ENCODE results near the gene MRPL55. TPM values are rescaled to one million over a fixed set of nuclear protein-coding genes. Genes with fewer than 3 reads are reported as not detected.
A peak's percentile ranks its signal among the peaks of the same experiment; 100 is the strongest.

The MRPL55 gene
- total RNA-seq, 1 experiment from 2014 or later: 85.4 TPM

DNA sequence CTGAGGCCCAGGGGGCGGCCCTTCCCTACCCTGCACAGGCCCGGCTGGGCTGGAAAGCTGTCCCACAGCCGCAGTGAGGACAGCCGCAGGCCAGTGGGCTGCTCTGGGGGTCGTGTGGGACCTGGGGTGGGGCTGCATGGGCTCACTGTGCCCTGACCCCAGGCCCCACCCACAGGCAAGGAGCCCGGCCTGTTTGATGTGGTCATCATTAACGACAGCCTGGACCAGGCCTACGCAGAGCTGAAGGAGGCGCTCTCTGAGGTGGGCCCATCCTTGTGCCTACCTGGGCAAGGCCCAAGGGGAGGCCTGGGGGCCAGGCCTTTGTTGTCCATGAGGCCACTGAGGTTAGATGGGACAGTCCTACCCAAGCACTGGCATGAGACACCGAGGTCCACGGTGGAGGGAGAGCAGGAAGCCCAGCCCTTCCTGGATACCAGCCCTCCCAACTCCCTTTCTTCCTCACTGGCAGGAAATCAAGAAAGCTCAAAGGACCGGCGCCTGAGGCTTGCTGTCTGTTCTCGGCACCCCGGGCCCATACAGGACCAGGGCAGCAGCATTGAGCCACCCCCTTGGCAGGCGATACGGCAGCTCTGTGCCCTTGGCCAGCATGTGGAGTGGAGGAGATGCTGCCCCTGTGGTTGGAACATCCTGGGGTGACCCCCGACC is 39.2 kb upstream of the MRPL55 start:
- no TSS peak for BruUV-seq (replicated peaks)
- Mint-ChIP-seq H3K36me3 (ENCODE audit: insufficient read depth, unreplicated experiment) (peaks cover 45% of the 10 kb centered on the region), H3K4me3 (ENCODE audit: unreplicated experiment) (no peak overlapping the region), H3K9me3 (ENCODE audit: unreplicated experiment) (no peaks in the 10 kb centered on the region), H3K4me1 (ENCODE audit: insufficient read depth, unreplicated experiment) (peaks cover 45% of the 10 kb centered on the region), H3K27ac (ENCODE audit: low read depth, unreplicated experiment) (peak overlapping the region; percentile 83), H3K27me3 (ENCODE audit: insufficient read depth, unreplicated experiment) (no peaks in the 10 kb centered on the region)
- DNase-seq (ENCODE audit: unreplicated experiment): peak; percentile 43
- intact Hi-C loops (cut with micrococcal nuclease): no loop called here
- CTCF ChIA-PET: interaction anchor here (0.6 to 2.5 kb wide), 3 partner anchors 17 to 24 kb away, joined by 3 to 17 read pairs (median 5); partner anchors contain the start of gene IBA57
- POLR2A ChIA-PET: interaction anchor here (1.3 to 8.9 kb wide), 3 partner anchors 7 to 16 kb away, joined by 4 to 137 read pairs (median 76); partner anchors contain the start of genes GUK1 and IBA57
- TF ChIP-seq, protein P1, sequence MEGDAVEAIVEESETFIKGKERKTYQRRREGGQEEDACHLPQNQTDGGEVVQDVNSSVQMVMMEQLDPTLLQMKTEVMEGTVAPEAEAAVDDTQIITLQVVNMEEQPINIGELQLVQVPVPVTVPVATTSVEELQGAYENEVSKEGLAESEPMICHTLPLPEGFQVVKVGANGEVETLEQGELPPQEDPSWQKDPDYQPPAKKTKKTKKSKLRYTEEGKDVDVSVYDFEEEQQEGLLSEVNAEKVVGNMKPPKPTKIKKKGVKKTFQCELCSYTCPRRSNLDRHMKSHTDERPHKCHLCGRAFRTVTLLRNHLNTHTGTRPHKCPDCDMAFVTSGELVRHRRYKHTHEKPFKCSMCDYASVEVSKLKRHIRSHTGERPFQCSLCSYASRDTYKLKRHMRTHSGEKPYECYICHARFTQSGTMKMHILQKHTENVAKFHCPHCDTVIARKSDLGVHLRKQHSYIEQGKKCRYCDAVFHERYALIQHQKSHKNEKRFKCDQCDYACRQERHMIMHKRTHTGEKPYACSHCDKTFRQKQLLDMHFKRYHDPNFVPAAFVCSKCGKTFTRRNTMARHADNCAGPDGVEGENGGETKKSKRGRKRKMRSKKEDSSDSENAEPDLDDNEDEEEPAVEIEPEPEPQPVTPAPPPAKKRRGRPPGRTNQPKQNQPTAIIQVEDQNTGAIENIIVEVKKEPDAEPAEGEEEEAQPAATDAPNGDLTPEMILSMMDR (IDR thresholded peaks at IDR 0.05; ENCODE audit: unreplicated experiment): no peak

DNA sequence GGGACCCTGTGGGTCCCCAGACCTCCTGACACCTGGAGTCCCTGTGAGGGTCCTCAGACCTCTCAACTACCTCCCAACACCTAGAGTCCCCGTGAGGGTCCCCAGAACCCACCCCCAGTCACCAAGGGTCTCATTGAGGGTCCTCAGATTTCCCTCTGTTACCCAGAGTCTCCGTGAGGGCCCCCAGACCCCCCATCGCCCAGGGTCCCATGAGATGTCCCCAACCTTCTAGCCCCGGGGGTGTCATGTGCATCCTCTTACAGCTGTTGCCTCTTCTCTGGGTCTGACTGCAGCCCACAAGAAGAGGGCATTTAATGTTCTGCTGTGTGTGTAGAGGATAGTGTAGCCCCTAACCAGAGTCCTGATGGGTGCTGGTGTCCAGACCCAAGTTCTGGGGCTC is 38.7 kb upstream of the MRPL55 start:
- Mint-ChIP-seq H3K27me3 (ENCODE audit: insufficient read depth, unreplicated experiment) (no peaks in the 10 kb centered on the region), H3K27ac (ENCODE audit: low read depth, unreplicated experiment) (peak overlapping the region; percentile 83), H3K4me1 (ENCODE audit: insufficient read depth, unreplicated experiment) (peaks cover 51% of the 10 kb centered on the region), H3K9me3 (ENCODE audit: unreplicated experiment) (no peaks in the 10 kb centered on the region), H3K4me3 (ENCODE audit: unreplicated experiment) (no peak overlapping the region), H3K36me3 (ENCODE audit: insufficient read depth, unreplicated experiment) (peaks cover 47% of the 10 kb centered on the region)
- ChIA-PET POLR2A (interaction anchor here (1.3 to 8.9 kb wide), 2 partner anchors 12 to 16 kb away, joined by 4 to 137 read pairs; partner anchors contain the start of gene IBA57), CTCF (interaction anchor here (1.6 to 2.5 kb wide), 2 partner anchors 17 to 18 kb away, joined by 5 to 17 read pairs; partner anchors contain the start of gene IBA57)
- intact Hi-C loops (cut with micrococcal nuclease): no loop called here
- TF ChIP-seq, protein P1 (IDR thresholded peaks at IDR 0.05; ENCODE audit: unreplicated experiment): no peak
- BruUV-seq (replicated peaks): no TSS peak
- DNase-seq (ENCODE audit: unreplicated experiment): no peak

DNA sequence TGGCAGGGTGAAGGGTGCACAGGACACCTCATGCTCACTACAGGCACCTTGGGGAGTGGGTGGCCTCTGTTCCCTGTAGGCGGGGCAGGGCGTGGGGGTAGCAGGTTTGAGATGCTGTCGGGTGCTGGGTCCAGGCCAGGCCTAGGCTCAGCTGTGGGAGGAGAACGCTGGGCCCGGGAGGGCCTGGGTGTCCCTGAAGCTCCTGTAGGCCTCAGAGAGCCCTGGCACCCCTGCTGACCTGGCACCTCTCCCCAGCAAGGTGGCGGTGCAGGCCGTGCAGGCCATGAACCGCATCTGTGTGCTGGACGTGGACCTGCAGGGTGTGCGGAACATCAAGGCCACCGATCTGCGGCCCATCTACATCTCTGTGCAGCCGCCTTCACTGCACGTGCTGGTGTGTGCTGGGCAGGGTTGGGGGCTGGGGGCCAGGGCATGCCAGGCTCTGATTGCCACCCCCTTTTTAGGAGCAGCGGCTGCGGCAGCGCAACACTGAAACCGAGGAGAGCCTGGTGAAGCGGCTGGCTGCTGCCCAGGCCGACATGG is 38.1 kb upstream of the MRPL55 start:
- no peak for DNase-seq (ENCODE audit: unreplicated experiment)
- Mint-ChIP-seq H3K27me3 (ENCODE audit: insufficient read depth, unreplicated experiment) (no peaks in the 10 kb centered on the region), H3K36me3 (ENCODE audit: insufficient read depth, unreplicated experiment) (peaks cover 53% of the 10 kb centered on the region), H3K27ac (ENCODE audit: low read depth, unreplicated experiment) (peak overlapping the region; percentile 83), H3K4me1 (ENCODE audit: insufficient read depth, unreplicated experiment) (peaks cover 56% of the 10 kb centered on the region), H3K9me3 (ENCODE audit: unreplicated experiment) (no peaks in the 10 kb centered on the region), H3K4me3 (ENCODE audit: unreplicated experiment) (no peak overlapping the region)
- intact Hi-C loops (cut with micrococcal nuclease): no loop called here
- TF ChIP-seq, protein P1 (IDR thresholded peaks at IDR 0.05; ENCODE audit: unreplicated experiment): no peak
- CTCF ChIA-PET: interaction anchor here (2.5 kb wide), 1 partner anchor 18 kb away, joined by 17 read pairs; the partner anchor contains the start of gene IBA57
- POLR2A ChIA-PET: interaction anchor here (8.9 kb wide), 1 partner anchor 17 kb away, joined by 137 read pairs; the partner anchor contains the start of gene IBA57
- BruUV-seq (replicated peaks): no TSS peak

DNA sequence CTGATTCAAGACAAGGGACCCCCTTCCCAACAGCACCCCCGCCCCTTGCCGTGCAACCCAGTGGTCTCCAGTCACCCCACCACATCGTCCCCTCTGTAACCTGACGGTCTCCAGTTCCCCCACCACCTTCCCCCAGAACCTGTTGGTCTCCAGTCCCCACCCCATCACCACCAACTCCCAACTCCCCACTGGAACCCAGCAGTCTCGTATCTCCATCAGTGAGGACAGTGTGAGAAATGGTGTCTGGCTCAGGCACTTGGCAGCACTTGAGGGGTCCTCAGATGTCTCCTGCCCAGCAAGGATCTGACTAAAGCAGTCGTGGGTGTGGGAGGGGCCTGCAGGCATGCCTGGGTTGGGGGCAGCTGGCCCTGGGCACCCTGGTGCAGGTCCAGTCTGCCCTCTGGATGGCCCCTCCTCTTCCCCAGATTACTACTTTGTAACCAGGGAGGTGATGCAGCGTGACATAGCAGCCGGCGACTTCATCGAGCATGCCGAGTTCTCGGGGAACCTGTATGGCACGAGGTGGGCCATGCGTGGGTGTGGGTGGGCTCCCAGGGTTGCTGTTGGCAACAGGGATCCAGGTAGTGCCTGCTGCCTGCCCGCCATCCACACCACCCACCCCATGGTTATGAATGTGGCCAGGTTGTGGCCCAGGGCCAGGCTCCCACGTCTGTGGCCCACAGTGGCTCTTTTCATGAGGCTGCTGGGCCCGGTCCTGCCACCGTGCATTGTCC is 37.5 kb upstream of the MRPL55 start:
- H3K4me1 Mint-ChIP-seq (ENCODE audit: insufficient read depth, unreplicated experiment): peaks cover 60% of the 10 kb centered on the region
- no TSS peak for BruUV-seq (replicated peaks)
- ChIA-PET CTCF (interaction anchor here (0.7 to 7.3 kb wide), 2 partner anchors 10 to 18 kb away, joined by 3 to 72 read pairs; partner anchors contain the start of gene IBA57), POLR2A (interaction anchor here (0.6 kb wide), 1 partner anchor 340 kb away, joined by 3 read pairs; no protein-coding TSS in a partner anchor)
- no peak overlapping the region for H3K4me3 Mint-ChIP-seq (ENCODE audit: unreplicated experiment)
- H3K36me3 Mint-ChIP-seq (ENCODE audit: insufficient read depth, unreplicated experiment): peaks cover 59% of the 10 kb centered on the region
- no peaks in the 10 kb centered on the region for H3K27me3 Mint-ChIP-seq (ENCODE audit: insufficient read depth, unreplicated experiment)
- no peak for DNase-seq (ENCODE audit: unreplicated experiment)
- no peak overlapping the region for H3K27ac Mint-ChIP-seq (ENCODE audit: low read depth, unreplicated experiment)
- intact Hi-C loops (cut with micrococcal nuclease): no loop called here
- no peaks in the 10 kb centered on the region for H3K9me3 Mint-ChIP-seq (ENCODE audit: unreplicated experiment)
- TF ChIP-seq, protein P1 (IDR thresholded peaks at IDR 0.05; ENCODE audit: unreplicated experiment): no peak

Data from MCF 10A (cell line).